ENCODE data around the gene HUWE1. TPM values are rescaled to one million over a fixed set of nuclear protein-coding genes. Genes with fewer than 3 reads are reported as not detected.
"Not testable (repeated sequence)": the region's sequence is repeated elsewhere in the genome, so short reads cannot be mapped to it uniquely, and the experiment has no call there.

Gene HUWE1
- total RNA-seq, 1 donor from 2014 or later = 241 TPM

DNA sequence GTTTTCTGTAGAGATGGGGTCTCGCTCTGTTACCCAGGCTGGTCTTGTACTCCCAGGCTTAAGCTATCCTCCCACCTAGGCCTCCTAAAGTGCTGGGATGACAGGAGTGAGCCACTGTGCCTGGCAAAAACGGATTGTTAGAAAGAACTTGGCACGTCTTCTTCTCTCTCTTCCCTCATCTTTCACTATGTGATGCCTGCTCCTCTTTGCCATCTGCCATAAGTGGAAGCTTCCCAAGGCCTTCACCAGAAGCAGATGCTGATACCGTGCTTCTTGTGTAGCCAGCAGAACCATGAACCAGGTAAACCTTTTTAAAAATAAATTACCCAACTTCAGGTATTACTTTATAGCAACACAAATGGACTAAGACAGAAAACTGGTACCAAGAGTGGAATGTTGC lies 36.9 kb upstream of the HUWE1 start:
- no peaks in the 10 kb centered on the region for H3K27me3 Mint-ChIP-seq (ENCODE audit: low read depth)
- peaks cover 4% of the 10 kb centered on the region for H3K36me3 Mint-ChIP-seq (ENCODE audit: low read depth)

GRCh38 chrX:53721610-53722009 lies 35.1 kb upstream of the HUWE1 start:
- not testable (repeated sequence) for H3K9me3 Mint-ChIP-seq; H3K27me3 Mint-ChIP-seq (ENCODE audit: low read depth); H3K36me3 Mint-ChIP-seq (ENCODE audit: low read depth); DNase-seq (ENCODE audit: low read depth, low spot score); H3K4me3 Mint-ChIP-seq; H3K27ac Mint-ChIP-seq (ENCODE audit: unreplicated experiment); H3K4me1 Mint-ChIP-seq

More for the DNA sequence above, 36.9 kb upstream of the HUWE1 start:
- Mint-ChIP-seq H3K9me3 (peaks cover 7% of the 10 kb centered on the region), H3K4me3 (no peak overlapping the region), H3K4me1 (no peaks in the 10 kb centered on the region), H3K27ac (ENCODE audit: unreplicated experiment) (no peak overlapping the region)
- no peak for DNase-seq (ENCODE audit: low read depth, low spot score)
- TF ChIP-seq, protein P1, sequence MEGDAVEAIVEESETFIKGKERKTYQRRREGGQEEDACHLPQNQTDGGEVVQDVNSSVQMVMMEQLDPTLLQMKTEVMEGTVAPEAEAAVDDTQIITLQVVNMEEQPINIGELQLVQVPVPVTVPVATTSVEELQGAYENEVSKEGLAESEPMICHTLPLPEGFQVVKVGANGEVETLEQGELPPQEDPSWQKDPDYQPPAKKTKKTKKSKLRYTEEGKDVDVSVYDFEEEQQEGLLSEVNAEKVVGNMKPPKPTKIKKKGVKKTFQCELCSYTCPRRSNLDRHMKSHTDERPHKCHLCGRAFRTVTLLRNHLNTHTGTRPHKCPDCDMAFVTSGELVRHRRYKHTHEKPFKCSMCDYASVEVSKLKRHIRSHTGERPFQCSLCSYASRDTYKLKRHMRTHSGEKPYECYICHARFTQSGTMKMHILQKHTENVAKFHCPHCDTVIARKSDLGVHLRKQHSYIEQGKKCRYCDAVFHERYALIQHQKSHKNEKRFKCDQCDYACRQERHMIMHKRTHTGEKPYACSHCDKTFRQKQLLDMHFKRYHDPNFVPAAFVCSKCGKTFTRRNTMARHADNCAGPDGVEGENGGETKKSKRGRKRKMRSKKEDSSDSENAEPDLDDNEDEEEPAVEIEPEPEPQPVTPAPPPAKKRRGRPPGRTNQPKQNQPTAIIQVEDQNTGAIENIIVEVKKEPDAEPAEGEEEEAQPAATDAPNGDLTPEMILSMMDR (conservative IDR thresholded peaks at IDR 0.05) = no peak

- H3K9me3 Mint-ChIP-seq; H3K36me3 Mint-ChIP-seq (ENCODE audit: low read depth); H3K4me1 Mint-ChIP-seq; DNase-seq (ENCODE audit: low read depth, low spot score); H3K27ac Mint-ChIP-seq (ENCODE audit: unreplicated experiment); H3K4me3 Mint-ChIP-seq; H3K27me3 Mint-ChIP-seq (ENCODE audit: low read depth): not testable (repeated sequence)
These were observed 33.1 kb upstream of the HUWE1 start for GRCh38 chrX:53719666-53720065.

GRCh38 chrX:53718073-53718472 lies 31.6 kb upstream of the HUWE1 start:
- no peaks in the 10 kb centered on the region for H3K36me3 Mint-ChIP-seq (ENCODE audit: low read depth)
- TF ChIP-seq, protein P1 (conservative IDR thresholded peaks at IDR 0.05) = no peak
- no peak for DNase-seq (ENCODE audit: low read depth, low spot score)
- no peak overlapping the region for H3K4me3 Mint-ChIP-seq
- no peaks in the 10 kb centered on the region for H3K4me1 Mint-ChIP-seq
- H3K27ac Mint-ChIP-seq (ENCODE audit: unreplicated experiment) = no peak overlapping the region
- no peaks in the 10 kb centered on the region for H3K9me3 Mint-ChIP-seq
- H3K27me3 Mint-ChIP-seq (ENCODE audit: low read depth) = no peaks in the 10 kb centered on the region

- H3K4me1 Mint-ChIP-seq = no peaks in the 10 kb centered on the region
- TF ChIP-seq, protein P1 (conservative IDR thresholded peaks at IDR 0.05) = no peak
- no peak overlapping the region for H3K4me3 Mint-ChIP-seq
- no peaks in the 10 kb centered on the region for H3K9me3 Mint-ChIP-seq
- H3K27ac Mint-ChIP-seq (ENCODE audit: unreplicated experiment) = no peak overlapping the region
- H3K36me3 Mint-ChIP-seq (ENCODE audit: low read depth) = no peaks in the 10 kb centered on the region
- DNase-seq (ENCODE audit: low read depth, low spot score) = no peak
- no peaks in the 10 kb centered on the region for H3K27me3 Mint-ChIP-seq (ENCODE audit: low read depth)
These were observed 30.7 kb upstream of the HUWE1 start for GRCh38 chrX:53717205-53717604.

- DNase-seq (ENCODE audit: low read depth, low spot score) = no peak
- Mint-ChIP-seq H3K4me3 (no peak overlapping the region), H3K4me1 (no peaks in the 10 kb centered on the region), H3K36me3 (ENCODE audit: low read depth) (no peaks in the 10 kb centered on the region), H3K27ac (ENCODE audit: unreplicated experiment) (no peak overlapping the region), H3K27me3 (ENCODE audit: low read depth) (no peaks in the 10 kb centered on the region), H3K9me3 (no peaks in the 10 kb centered on the region)
- TF ChIP-seq, protein P1 (conservative IDR thresholded peaks at IDR 0.05) = no peak
These were observed 30.0 kb upstream of the HUWE1 start for GRCh38 chrX:53716328-53717088.

Measured in neural crest cell (in vitro differentiated cells).